Thoracic aorta (tissue), 2 donors: ENCODE results near the gene CDS2. TPM values are rescaled to one million over a fixed set of nuclear protein-coding genes. Genes with fewer than 3 reads are reported as not detected.

Experiments used
- ATAC-seq: fragments of 150-250 bp; one replicate; pipeline ENCODE4 v1.8.0; 2017; ENCODE audit warnings: low read depth; ENCODE audit not compliant: insufficient number of reproducible peaks, low FRiP score
- DNase-seq: peaks from one replicate; pipeline ENCODE4 v3.0.0-alpha.2; 2020; ENCODE audit warnings: low spot score
- H3K27ac ChIP-seq, 2 donors: fragments of 200-600 bp; sonication (generic); 1 replicate in 1 of 2; 2 replicates in 1 of 2; pipeline ENCODE4 v1.5.1; 2016; ENCODE audit warnings: mild to moderate bottlenecking in 2 of 2, moderate library complexity in 2 of 2
- H3K27me3 ChIP-seq: fragments of 200-600 bp; sonication (generic); replicated peaks from 2 replicates; pipeline ENCODE4 v1.6.0; 2016; ENCODE audit warnings: mild to moderate bottlenecking; ENCODE audit not compliant: insufficient read depth
- H3K36me3 ChIP-seq: fragments of 200-600 bp; sonication (generic); one replicate; pipeline ENCODE4 v1.5.1; 2016
- H3K4me1 ChIP-seq, 2 donors: fragments of 200-600 bp; sonication (generic); 1 replicate in 1 of 2; 2 replicates in 1 of 2; pipeline versions ENCODE4 v1.5.1 to v1.6.0; 2016; ENCODE audit warnings: low read depth in 2 of 2, mild to moderate bottlenecking in 1 of 2; ENCODE audit not compliant: control insufficient read depth in 1 of 2
- H3K4me3 ChIP-seq: fragments of 200-600 bp; sonication (generic); 2 replicates; pipeline ENCODE4 v1.5.1; 2016; ENCODE audit warnings: mild to moderate bottlenecking
- H3K9me3 ChIP-seq: fragments of 200-600 bp; sonication (generic); 2 replicates; pipeline ENCODE4 v1.5.1; 2016
- total RNA-seq, 2 donors: library from RNA; depleted of rRNA; stranded (reverse); fragments of >200 nt; gene quantifications; one replicate each; pipeline versions ENCODE4 v1.1.0 to v1.2.3, GENCODE V29; 2016
- TF ChIP-seq, protein P1 (sequence below): fragments of 200-600 bp; sonication (generic); IDR thresholded peaks from one replicate; pipeline ENCODE4 v1.5.1; 2019; ENCODE audit warnings: antibody characterized with exemption

CDS2 gene
- total RNA-seq, 2 donors from 2014 or later = 63.6 to 85.6 TPM

DNA sequence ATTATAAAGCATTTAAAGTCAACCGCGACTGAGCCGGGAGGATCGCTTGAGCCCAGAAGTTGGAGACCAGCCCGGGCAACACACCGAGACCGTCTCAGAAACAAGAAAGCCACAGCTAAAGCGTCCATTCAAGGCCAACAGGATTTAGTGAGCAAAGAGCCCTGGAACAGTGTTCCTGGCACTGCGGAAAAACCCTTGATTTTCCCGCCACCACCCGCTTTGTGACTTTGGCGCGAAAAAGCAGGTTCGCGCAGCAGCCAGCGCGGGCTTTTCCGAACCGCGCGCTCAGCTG is 7.7 kb upstream of the CDS2 start:
- H3K9me3 ChIP-seq = no peaks in the 10 kb centered on the region
- H3K4me1 ChIP-seq = peaks cover 7 to 16% of the 10 kb centered on the region in 2 donors
- H3K36me3 ChIP-seq = no peaks in the 10 kb centered on the region
- H3K4me3 ChIP-seq = peak overlapping the region; percentile 88
- TF ChIP-seq, protein P1, sequence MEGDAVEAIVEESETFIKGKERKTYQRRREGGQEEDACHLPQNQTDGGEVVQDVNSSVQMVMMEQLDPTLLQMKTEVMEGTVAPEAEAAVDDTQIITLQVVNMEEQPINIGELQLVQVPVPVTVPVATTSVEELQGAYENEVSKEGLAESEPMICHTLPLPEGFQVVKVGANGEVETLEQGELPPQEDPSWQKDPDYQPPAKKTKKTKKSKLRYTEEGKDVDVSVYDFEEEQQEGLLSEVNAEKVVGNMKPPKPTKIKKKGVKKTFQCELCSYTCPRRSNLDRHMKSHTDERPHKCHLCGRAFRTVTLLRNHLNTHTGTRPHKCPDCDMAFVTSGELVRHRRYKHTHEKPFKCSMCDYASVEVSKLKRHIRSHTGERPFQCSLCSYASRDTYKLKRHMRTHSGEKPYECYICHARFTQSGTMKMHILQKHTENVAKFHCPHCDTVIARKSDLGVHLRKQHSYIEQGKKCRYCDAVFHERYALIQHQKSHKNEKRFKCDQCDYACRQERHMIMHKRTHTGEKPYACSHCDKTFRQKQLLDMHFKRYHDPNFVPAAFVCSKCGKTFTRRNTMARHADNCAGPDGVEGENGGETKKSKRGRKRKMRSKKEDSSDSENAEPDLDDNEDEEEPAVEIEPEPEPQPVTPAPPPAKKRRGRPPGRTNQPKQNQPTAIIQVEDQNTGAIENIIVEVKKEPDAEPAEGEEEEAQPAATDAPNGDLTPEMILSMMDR = no peak
- H3K27me3 ChIP-seq = no peaks in the 10 kb centered on the region
- DNase-seq (no peak), ATAC-seq (no peak)
- H3K27ac ChIP-seq = peak overlapping the region in 1 of 2 donors; percentile 77

DNA sequence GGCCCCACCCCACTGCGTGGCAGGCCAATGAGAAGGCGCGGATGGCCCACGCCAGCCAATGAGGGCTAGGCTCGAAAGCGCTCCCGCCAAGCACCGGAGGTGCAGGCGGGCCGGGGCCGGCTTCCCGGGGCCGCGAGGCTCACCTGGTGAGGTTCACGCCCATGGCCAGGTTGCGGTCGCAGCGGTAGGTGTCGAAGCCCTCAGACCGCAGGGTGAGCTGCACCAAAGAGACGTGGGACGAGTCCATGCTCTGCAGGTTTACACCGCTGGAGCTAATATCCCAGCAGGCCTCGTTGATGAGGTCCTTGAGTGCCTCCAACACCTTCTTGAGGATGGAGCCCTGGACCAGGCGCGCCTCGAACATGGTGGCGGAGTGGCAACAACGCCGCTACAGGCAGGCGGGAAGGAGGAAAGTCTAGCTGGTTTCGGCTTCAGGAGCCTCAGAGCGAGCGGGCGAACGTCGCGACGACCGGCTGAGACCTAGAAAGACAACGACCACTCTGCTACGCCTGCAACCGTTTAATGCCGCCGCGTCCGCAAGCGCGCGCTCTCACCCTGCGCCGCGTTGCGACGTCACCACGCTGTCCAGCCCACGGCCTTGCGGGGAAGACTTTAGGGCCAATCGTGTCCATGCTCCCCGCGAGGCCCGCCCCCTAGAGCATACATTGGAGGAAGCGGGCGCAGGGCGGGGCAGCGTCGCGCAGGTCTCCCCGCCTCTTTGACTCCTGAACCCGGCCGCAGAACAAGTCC is 7.2 kb upstream of the CDS2 start, which contains the start of gene PCNA:
Gene PCNA (minus strand): TSS at position 524 of the 750 bp plus-strand sequence. CDS start 160 bp downstream, at position 364.
- ATAC-seq (peak; percentile 89), DNase-seq (peak; percentile 94)
- H3K27ac ChIP-seq = peak within 1 kb of the TSS; percentile 77 to 78
- H3K4me1 ChIP-seq = peaks cover 7 to 16% of the 10 kb centered on the region in 2 donors
- H3K9me3 ChIP-seq = no peaks in the 10 kb centered on the region
- no peaks in the 10 kb centered on the region for H3K27me3 ChIP-seq
- TF ChIP-seq, protein P1 = no peak
- peak within 1 kb of the TSS; percentile 88 for H3K4me3 ChIP-seq
- no peaks in the 10 kb centered on the region for H3K36me3 ChIP-seq

DNA sequence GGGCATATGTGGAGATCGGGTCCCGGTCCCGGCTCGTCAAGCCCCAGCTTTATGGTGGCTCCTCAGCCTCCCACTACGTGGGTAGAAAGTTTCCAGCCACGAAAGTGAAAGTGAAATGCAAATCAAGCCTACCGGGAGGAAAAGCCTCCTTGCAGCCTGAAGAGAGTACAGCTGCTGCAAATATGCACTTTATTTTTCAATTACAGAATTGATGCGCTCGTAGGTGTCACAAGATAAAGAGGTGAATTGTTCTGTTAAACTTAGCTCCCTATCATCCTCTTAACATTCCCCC is 6.7 kb upstream of the CDS2 start:
- Histone ChIP-seq H3K27ac (peak overlapping the region; percentile 77 to 78), H3K4me3 (peak overlapping the region; percentile 88), H3K36me3 (no peaks in the 10 kb centered on the region), H3K27me3 (no peaks in the 10 kb centered on the region), H3K4me1 (peaks cover 7 to 16% of the 10 kb centered on the region in 2 donors), H3K9me3 (no peaks in the 10 kb centered on the region)
- DNase-seq (no peak), ATAC-seq (no peak)
- TF ChIP-seq, protein P1 = no peak

DNA sequence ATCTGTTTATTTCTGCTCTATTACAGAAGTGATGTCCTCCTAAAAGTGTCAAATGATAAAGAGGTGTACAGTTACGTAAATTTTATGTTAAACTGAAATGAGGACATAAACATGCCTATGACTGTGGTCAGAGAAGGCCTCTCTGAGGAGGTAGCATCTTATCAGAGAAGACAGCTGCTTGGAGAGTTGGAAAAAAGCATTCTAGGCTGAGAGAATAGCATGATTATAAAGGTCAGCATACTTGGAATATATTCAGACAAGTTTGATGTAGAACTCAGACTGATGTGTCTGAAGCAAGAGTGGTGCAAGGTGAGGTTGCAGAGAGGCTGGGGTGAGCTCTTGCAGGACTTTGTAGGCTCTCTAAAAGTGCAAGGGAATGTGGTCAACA is 3.9 kb upstream of the CDS2 start:
- Histone ChIP-seq H3K4me3 (no peak overlapping the region), H3K27me3 (no peaks in the 10 kb centered on the region), H3K27ac (no peak overlapping the region), H3K4me1 (peaks cover 11 to 22% of the 10 kb centered on the region in 2 donors), H3K9me3 (no peaks in the 10 kb centered on the region), H3K36me3 (no peaks in the 10 kb centered on the region)
- DNase-seq (no peak), ATAC-seq (no peak)
- TF ChIP-seq, protein P1 = no peak

DNA sequence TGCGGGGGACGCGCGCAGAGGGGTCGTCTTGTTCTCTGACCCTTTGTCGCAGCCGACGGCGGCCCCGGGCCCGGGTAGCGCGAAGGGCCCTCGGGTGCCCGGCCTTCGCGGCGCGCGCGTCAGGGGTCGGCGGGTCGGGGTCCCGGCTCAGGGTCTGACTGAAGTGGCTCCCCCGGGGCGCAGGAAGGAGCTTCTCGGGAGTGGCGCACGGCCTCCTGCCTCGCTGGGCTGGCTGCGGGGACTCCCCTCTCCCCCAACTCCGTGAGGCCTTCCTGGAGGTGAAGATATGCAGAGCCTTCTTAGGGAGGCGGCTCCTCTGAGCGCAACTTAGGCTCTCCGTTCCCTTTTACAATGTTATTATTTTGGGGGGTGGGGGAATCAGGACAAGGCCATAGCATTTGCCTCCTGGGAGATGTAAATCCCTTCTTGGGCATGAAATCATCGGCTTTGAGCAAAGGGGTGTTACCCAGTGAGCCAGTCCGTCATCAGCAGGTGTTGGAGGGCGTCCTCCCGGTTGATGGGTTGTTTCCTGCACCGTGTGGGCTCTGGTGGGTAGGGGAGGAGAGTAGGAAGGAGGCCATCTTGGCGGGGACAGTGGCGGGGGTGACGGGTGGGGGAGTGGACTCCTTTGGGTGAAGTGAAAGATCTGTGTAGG is 523 bp downstream of the CDS2 start:
- DNase-seq = peak; percentile 12
- peak; percentile 7 for ATAC-seq
- Histone ChIP-seq H3K4me3 (peak overlapping the region; percentile 80), H3K36me3 (no peaks in the 10 kb centered on the region), H3K9me3 (no peaks in the 10 kb centered on the region), H3K27me3 (no peaks in the 10 kb centered on the region), H3K27ac (peak overlapping the region; percentile 95 to 96), H3K4me1 (peaks cover 30 to 46% of the 10 kb centered on the region in 2 donors)
- TF ChIP-seq, protein P1 = no peak
